ENCODE results near the gene ALDH1L1.
A peak's percentile ranks its signal among the peaks of the same experiment; 100 is the strongest.

ALDH1L1 gene

DNA sequence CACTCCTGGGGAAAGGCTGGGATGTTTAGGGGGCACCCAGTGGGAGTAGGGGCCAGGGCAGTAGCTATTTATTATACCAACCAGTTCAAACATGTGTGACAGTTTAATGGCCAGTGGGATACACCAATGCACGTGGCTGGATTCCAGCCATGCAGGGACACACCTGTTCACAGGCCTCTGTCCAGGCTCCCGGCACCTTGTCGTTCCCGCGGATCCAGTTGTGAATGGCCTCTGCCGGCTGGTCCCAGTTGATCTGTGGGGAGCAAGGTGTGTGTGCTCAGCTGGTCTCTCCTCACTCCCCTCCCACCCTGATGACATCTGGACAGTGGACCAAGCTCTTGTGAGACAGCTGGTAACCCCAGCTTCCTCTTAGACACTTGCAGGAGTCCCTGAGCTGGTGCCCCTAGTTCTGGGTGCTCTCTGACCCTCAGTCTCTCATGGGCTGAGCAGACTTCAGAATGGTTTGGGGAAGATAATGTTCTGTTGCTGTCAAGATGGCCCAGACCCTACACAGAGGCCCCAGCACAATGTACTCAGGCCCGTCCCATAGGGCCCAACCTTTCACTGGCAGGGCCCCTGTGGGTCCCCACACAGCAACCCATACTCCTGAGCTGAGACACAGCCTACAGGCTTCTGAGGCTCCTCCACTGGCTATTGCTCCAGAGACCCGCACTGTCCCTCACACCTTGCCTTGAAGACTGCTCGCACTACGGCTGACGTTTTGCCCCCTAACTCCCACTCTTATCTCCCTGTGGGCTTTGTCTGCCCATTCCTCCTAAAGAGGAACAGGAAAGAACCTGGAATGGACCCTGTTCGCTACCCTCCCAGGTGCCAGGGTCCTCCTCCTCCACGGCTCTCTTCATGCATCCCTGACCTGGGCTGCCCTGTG, 25.8 kb downstream of the ALDH1L1 start:
- no peak for DNase-seq

GRCh38 chr3:126153695-126154360, 26.6 kb downstream of the ALDH1L1 start:
- DNase-seq: no peak

DNA sequence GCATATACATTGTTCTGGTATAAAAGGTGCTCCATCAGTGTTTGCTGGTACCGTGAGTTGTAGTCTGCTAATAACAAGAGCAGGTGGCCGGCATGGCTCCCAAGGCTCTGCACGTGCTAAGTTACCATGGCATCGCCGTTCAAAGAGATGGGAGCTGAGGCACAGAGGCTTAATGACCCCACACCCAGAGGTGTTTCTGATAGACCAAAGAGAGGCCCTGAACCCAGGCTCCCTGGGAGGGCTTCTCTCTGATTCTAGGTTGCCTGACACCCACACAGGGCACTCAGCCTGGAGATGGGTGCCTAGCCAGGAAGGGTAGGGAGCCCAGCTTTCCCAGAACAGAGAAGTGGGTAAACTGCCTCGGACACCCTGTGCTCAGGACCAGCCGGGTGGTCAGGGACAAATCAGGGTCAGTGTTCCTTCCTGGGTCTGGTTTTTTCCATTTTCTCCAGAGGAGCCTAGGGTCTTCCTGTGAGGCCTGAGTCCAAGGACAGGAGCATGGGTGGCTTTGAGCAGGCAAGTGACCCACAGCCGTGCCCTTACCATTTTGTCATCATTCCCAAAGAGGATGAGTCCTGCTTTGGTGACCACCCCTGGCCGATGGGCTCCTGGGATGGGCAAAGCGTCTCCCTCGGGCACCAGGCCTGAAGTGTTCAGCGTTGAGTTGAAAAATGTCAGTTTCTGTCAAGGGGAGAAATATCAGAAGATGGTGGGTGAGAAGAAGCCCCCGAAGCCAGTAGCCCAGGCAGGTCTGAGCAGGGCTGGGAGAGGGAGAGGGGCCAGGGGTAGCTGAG, 27.3 kb downstream of the ALDH1L1 start:
- no peak for DNase-seq

GRCh38 chr3:126152458-126152857, 27.9 kb downstream of the ALDH1L1 start:
- no peak for DNase-seq

DNA sequence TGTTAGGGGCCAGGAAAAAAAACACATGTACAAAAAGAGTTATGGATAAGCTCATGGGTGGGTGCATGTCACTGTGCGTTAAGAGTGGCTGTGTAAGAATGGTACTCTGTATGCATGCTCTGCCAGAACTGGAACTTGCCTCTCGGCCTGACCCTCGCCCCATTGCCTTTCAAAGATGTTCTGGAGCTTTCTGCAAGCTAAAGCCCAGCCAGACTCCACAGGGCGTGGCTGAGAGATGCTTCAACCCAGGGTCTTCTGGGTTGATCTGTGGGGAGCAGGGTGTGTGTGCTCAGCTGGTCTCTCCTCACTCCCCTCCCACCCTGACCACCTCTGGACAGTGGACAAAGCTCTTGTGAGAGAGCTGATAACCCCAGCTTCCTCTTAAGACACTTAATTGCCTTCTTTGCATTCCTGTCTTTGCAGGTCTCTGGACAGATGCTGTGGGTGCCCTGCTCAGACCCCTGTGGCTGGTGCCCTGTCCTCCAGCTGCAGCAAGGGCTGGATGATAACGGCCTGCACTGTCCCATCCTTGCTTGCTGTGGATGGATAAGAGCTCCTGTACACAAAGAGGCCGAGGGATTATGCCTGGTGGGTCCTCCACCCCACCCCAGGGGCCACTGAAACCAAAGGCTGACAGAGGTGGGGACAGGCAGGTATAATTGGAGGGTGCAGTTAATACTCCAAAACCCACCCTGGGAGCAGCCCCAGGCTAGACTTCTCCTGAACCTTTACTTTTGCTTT, 28.7 kb downstream of the ALDH1L1 start:
- DNase-seq: no peak

- no peak for DNase-seq
Measured at GRCh38 chr3:126149960-126150515, 30.3 kb downstream of the ALDH1L1 start.

- no peak for DNase-seq
Measured at GRCh38 chr3:126149256-126149902, 31.0 kb downstream of the ALDH1L1 start.

GRCh38 chr3:126147932-126148683, 32.3 kb downstream of the ALDH1L1 start:
- DNase-seq: no peak

GRCh38 chr3:126147147-126147931, 33.0 kb downstream of the ALDH1L1 start:
- DNase-seq: no peak

DNA sequence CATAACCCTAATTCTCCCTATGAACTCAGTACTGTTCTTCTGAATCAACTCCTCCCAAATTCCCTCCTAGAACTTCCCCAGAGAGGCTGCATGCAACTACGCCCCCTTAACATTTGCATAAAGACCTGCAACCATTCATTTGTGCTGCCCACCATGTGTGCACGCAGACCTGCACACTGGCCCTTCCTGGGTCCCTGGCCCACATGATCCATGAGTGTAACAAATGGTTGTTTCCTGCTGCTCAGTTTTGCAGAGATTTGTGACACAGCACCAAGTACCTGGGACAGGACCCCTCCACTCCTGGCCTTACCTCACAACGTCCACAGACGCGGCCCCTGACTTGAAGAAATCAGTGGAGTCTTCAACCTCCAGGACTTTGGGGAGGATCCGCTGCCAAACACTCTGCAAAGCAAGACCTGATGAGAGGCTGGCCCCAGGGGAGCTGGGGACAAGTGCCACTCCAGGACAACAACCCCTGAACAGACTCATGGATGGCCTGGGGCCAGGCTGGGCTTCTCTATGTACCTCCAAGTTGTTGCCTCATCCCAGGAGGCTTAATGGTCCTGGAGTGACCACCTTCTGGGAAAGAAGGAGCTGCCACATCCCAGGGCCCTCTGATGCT, 33.8 kb downstream of the ALDH1L1 start:
- DNase-seq: no peak

DNA sequence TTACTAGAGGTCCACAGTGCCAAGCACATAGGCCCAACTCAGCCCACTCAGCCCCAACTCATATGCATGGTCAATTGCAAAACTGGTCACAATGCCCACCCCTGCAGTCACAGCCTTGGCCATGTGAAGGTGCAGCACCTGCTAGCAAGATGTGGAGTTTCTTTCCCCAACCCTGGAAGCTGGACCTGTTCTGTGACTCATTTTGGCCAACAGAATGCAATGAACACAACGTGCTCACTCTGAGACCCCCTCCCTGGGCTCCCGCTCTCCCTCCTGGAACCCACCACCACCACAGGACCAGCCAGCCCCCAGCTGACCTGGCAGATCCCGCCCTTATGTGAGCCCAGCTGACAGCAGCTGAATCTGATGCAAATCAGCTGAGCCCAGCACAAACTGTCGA, 34.4 kb downstream of the ALDH1L1 start:
- no peak for DNase-seq

- DNase-seq: no peak
Measured at GRCh38 chr3:126142652-126143051, 37.7 kb downstream of the ALDH1L1 start.

GRCh38 chr3:126137490-126138130, 42.8 kb downstream of the ALDH1L1 start:
- no peak for DNase-seq

- DNase-seq: no peak
Measured at GRCh38 chr3:126136428-126137220, 43.8 kb downstream of the ALDH1L1 start.

GRCh38 chr3:126135406-126136076, 44.8 kb downstream of the ALDH1L1 start:
- no peak for DNase-seq

DNA sequence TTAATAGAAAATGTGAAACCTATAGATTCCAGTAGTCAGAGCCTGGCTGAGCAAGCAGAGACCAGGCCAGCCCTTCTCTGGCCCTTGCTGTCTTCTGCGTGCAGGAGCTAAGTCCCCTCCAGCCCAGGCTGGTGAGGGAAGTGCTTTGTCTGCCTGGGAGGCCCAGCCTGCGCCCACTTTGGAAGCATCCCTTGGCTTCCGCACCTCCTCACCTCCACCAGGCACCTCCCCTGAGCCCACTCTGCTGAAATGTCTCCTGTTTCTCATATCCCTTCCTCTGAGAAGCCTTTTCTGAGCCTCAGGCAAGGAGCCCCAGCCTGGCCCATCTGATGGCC, 45.3 kb downstream of the ALDH1L1 start:
- DNase-seq: no peak

DNA sequence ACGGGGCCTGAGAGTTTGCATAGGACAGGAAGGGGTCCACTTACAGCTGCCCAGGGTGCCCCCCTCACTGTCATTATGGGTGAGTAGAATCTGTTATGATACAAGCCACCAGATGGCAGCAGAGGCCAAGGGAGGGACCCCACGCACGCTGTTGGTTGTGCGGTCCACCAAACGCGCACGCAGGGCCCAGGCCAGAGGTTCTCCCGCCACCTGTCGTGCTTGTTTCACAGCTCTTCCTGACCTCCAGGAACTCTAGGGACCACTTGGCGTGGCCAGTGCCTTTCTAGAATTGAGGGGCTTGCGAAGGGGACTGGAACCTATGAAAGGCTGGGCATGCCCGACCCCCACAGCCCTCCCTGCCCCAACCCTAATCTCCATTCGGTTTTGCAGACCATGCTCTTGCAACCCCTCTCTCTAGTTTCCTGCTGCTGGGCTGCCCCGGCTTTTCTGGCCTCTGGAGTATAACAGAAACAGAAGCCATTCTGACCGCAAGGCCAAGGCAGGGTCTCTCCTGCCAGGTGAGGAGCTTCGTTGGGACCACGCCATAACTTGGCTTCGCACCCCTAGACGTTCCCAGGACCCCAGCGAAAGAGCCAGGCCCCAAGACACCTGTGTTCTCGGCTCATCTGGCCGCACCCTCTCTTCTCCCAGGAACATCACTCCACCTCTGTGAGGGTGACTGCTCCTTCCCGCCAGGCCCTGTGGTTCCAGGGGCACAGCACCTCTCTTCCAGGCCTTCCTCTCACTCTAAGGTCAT, 46.0 kb downstream of the ALDH1L1 start:
- peak in 1 of 5 experiments; percentile 37 for DNase-seq

Data from T-helper 2 cell (primary cell).